ENCODE measurements around the gene MAGEH1. TPM values are rescaled to one million over a fixed set of nuclear protein-coding genes. Genes with fewer than 3 reads are reported as not detected.
"Not testable (repeated sequence)": the region's sequence is repeated elsewhere in the genome, so short reads cannot be mapped to it uniquely, and the experiment has no call there.

MAGEH1 gene, protein sequence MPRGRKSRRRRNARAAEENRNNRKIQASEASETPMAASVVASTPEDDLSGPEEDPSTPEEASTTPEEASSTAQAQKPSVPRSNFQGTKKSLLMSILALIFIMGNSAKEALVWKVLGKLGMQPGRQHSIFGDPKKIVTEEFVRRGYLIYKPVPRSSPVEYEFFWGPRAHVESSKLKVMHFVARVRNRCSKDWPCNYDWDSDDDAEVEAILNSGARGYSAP
- total RNA-seq (2022): not detected in 2 replicates
- percentile 20 among the genes with signal in this experiment for Bru-seq, nascent RNA
- BruChase-seq, experiment 1, labeled RNA remaining after a 2-hour chase: not detected
- BruChase-seq, experiment 2, labeled RNA remaining after a 6-hour chase: not detected
- long read RNA-seq, partial matches to known transcripts: 0 of 1 reads
- long read RNA-seq, other reads (novel, unspliced or antisense): 0 of 1 reads

DNA sequence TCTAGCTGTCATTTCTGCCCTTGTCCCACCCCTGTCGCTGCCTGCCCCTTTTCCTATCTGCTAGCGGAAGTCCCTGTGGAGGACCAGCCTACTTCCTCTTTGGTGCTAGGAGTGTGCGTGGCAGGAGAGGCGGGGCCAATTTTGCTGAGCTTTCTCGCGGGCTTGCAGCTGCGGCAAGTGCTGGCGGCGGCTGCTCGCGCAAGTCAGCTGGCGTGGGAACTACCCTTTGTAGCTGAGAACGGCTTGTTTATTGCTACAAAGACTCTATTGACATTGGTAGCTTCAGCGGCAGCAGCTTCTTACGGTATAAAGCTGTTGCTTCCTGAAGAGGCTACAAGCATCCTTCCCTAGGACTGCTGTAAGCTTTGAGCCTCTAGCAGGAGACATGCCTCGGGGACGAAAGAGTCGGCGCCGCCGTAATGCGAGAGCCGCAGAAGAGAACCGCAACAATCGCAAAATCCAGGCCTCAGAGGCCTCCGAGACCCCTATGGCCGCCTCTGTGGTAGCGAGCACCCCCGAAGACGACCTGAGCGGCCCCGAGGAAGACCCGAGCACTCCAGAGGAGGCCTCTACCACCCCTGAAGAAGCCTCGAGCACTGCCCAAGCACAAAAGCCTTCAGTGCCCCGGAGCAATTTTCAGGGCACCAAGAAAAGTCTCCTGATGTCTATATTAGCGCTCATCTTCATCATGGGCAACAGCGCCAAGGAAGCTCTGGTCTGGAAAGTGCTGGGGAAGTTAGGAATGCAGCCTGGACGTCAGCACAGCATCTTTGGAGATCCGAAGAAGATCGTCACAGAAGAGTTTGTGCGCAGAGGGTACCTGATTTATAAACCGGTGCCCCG lies at the start of gene MAGEH1:
Gene MAGEH1 (plus strand): TSS at position 138 of the 843 bp plus-strand sequence. CDS start 248 bp downstream, at position 386.
- Histone ChIP-seq H3K4me1 (no peaks in the 10 kb centered on the region), H3K9me3 (no peaks in the 10 kb centered on the region), H3K4me3 (ENCODE audit: low read depth, low read length) (no peak within 1 kb of the TSS), H3K36me3 (ENCODE audit: control insufficient read depth, insufficient read depth, low read length) (no peaks in the 10 kb centered on the region), H3K27me3 (replicated peaks; ENCODE audit: control insufficient read depth, insufficient read depth, low read length) (no peaks in the 10 kb centered on the region)
- H3K27me3 Mint-ChIP-seq (ENCODE audit: insufficient read depth, unreplicated experiment): no peaks in the 10 kb centered on the region
- intact Hi-C loops (cut with micrococcal nuclease; ENCODE audit: unreplicated experiment): no loop called here
- H3K36me3 Mint-ChIP-seq (ENCODE audit: insufficient read depth, unreplicated experiment): no peaks in the 10 kb centered on the region
- no peak within 1 kb of the TSS for H3K27ac Mint-ChIP-seq (ENCODE audit: unreplicated experiment)
- no peak for DNase-seq
- no peaks in the 10 kb centered on the region for H3K4me1 Mint-ChIP-seq (ENCODE audit: low read depth, unreplicated experiment)
- H3K9me3 Mint-ChIP-seq (ENCODE audit: unreplicated experiment): no peaks in the 10 kb centered on the region
- peak within 1 kb of the TSS; percentile 24 for H3K4me3 Mint-ChIP-seq (ENCODE audit: unreplicated experiment)
- ChIA-PET POLR2A (interaction anchor here (0.6 kb wide), 1 partner anchor 251 kb away, joined by 3 read pairs; no protein-coding TSS in a partner anchor), CTCF (no interaction called here)
- BruUV-seq (replicated peaks): no TSS peak
- TF ChIP-seq, protein P1, sequence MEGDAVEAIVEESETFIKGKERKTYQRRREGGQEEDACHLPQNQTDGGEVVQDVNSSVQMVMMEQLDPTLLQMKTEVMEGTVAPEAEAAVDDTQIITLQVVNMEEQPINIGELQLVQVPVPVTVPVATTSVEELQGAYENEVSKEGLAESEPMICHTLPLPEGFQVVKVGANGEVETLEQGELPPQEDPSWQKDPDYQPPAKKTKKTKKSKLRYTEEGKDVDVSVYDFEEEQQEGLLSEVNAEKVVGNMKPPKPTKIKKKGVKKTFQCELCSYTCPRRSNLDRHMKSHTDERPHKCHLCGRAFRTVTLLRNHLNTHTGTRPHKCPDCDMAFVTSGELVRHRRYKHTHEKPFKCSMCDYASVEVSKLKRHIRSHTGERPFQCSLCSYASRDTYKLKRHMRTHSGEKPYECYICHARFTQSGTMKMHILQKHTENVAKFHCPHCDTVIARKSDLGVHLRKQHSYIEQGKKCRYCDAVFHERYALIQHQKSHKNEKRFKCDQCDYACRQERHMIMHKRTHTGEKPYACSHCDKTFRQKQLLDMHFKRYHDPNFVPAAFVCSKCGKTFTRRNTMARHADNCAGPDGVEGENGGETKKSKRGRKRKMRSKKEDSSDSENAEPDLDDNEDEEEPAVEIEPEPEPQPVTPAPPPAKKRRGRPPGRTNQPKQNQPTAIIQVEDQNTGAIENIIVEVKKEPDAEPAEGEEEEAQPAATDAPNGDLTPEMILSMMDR (IDR thresholded peaks at IDR 0.05; ENCODE audit: insufficient read depth in 1 of 2, low read depth in 1 of 2, low read length in 1 of 2, severe bottlenecking in 1 of 2, unreplicated experiment in 1 of 2): no peak

DNA sequence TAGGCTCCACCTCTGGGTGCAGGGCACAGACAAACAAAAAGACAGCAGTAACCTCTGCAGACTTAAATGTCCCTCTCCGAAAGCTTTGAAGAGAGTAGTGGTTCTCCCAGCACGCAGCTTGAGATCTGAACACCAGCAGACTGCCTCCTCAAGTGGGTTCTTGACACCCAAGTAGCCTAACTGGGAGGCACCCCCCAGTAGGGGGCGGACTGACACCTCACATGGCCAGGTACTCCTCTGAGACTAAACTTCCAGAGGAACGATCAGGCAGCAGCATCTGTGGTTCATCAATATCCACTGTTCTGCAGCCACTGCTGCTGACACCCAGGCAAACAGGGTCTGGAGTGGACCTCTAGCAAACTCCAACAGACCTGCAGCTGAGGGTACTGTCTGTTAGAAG lies 24.8 kb upstream of the MAGEH1 start:
- BruUV-seq (replicated peaks): not testable (repeated sequence)

DNA sequence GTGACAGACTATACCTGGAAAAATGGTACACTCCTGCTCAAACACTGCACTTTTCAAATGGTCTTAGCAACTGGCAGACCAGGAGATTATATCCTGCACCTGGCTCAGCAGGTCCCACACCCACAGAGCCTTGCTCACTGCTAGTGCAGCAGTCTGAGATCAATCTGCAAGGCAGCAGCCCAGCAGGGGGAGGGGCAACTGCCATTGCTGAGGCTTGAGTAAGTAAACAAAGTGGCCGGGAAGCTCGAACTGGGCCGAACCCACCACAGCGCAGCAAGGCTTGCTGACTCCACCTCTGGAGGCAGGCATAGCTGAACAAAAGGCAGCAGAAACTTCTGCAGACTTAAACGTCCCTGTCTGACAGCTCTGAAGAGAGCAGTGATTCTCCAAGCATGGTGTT lies 8.5 kb upstream of the MAGEH1 start:
- POLR2A ChIA-PET; H3K9me3 Mint-ChIP-seq (ENCODE audit: unreplicated experiment); H3K4me3 ChIP-seq (ENCODE audit: low read depth, low read length); DNase-seq; H3K4me3 Mint-ChIP-seq (ENCODE audit: unreplicated experiment); H3K27ac Mint-ChIP-seq (ENCODE audit: unreplicated experiment); H3K9me3 ChIP-seq; CTCF ChIA-PET; intact Hi-C loops (cut with micrococcal nuclease; ENCODE audit: unreplicated experiment); H3K4me1 ChIP-seq; BruUV-seq (replicated peaks); H3K36me3 ChIP-seq (ENCODE audit: control insufficient read depth, insufficient read depth, low read length); H3K27me3 ChIP-seq (replicated peaks; ENCODE audit: control insufficient read depth, insufficient read depth, low read length); H3K4me1 Mint-ChIP-seq (ENCODE audit: low read depth, unreplicated experiment); H3K36me3 Mint-ChIP-seq (ENCODE audit: insufficient read depth, unreplicated experiment): not testable (repeated sequence)
- peaks cover 18% of the 10 kb centered on the region for H3K27me3 Mint-ChIP-seq (ENCODE audit: insufficient read depth, unreplicated experiment)

More for the DNA sequence above, 24.8 kb upstream of the MAGEH1 start:
- H3K4me1 Mint-ChIP-seq (ENCODE audit: low read depth, unreplicated experiment); CTCF ChIA-PET; POLR2A ChIA-PET; H3K9me3 ChIP-seq; H3K27me3 Mint-ChIP-seq (ENCODE audit: insufficient read depth, unreplicated experiment); H3K4me3 Mint-ChIP-seq (ENCODE audit: unreplicated experiment); DNase-seq; H3K36me3 ChIP-seq (ENCODE audit: control insufficient read depth, insufficient read depth, low read length); H3K27ac Mint-ChIP-seq (ENCODE audit: unreplicated experiment); H3K4me3 ChIP-seq (ENCODE audit: low read depth, low read length); intact Hi-C loops (cut with micrococcal nuclease; ENCODE audit: unreplicated experiment); H3K9me3 Mint-ChIP-seq (ENCODE audit: unreplicated experiment); H3K4me1 ChIP-seq; H3K36me3 Mint-ChIP-seq (ENCODE audit: insufficient read depth, unreplicated experiment); H3K27me3 ChIP-seq (replicated peaks; ENCODE audit: control insufficient read depth, insufficient read depth, low read length): not testable (repeated sequence)

DNA sequence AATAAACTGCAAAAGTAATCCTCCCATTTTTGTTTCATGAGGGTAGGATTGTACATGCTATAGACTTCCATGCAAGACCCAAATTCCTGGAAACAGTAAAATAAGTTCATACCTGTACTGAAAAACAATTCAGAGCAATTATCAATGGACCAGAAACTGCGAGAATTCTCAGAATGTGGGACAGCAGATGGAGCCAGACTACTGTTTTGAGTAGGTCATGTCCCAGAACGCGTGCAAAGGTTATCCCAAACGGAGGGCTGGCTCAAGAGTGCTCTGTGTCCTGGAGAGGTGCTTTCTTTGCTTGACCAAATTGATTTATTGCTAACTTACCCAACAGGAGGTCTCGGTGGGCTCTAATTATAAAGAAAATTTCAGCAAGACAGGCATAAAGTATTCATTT lies 1.7 kb upstream of the MAGEH1 start:
- no peaks in the 10 kb centered on the region for H3K9me3 Mint-ChIP-seq (ENCODE audit: unreplicated experiment)
- H3K36me3 Mint-ChIP-seq (ENCODE audit: insufficient read depth, unreplicated experiment): no peaks in the 10 kb centered on the region
- H3K27me3 ChIP-seq (replicated peaks; ENCODE audit: control insufficient read depth, insufficient read depth, low read length): no peaks in the 10 kb centered on the region
- H3K27me3 Mint-ChIP-seq (ENCODE audit: insufficient read depth, unreplicated experiment): peaks cover 8% of the 10 kb centered on the region
- H3K36me3 ChIP-seq (ENCODE audit: control insufficient read depth, insufficient read depth, low read length): no peaks in the 10 kb centered on the region
- no peak overlapping the region for H3K4me3 ChIP-seq (ENCODE audit: low read depth, low read length)
- no peaks in the 10 kb centered on the region for H3K9me3 ChIP-seq
- CTCF ChIA-PET: no interaction called here
- H3K4me1 ChIP-seq: no peaks in the 10 kb centered on the region
- intact Hi-C loops (cut with micrococcal nuclease; ENCODE audit: unreplicated experiment): no loop called here
- no TSS peak for BruUV-seq (replicated peaks)
- DNase-seq: peak in 1 of 2 experiments; percentile 9
- POLR2A ChIA-PET: no interaction called here
- TF ChIP-seq, protein P1 (IDR thresholded peaks at IDR 0.05; ENCODE audit: insufficient read depth in 1 of 2, low read depth in 1 of 2, low read length in 1 of 2, severe bottlenecking in 1 of 2, unreplicated experiment in 1 of 2): peak; percentile 14 to 45
- no peak overlapping the region for H3K27ac Mint-ChIP-seq (ENCODE audit: unreplicated experiment)
- no peaks in the 10 kb centered on the region for H3K4me1 Mint-ChIP-seq (ENCODE audit: low read depth, unreplicated experiment)
- no peak overlapping the region for H3K4me3 Mint-ChIP-seq (ENCODE audit: unreplicated experiment)

All from Caco-2 (cell line).